LHCN-M2 (cell line): ENCODE data around the gene CEACAM5. TPM values are rescaled to one million over a fixed set of nuclear protein-coding genes. Genes with fewer than 3 reads are reported as not detected.
"Not testable (repeated sequence)": the region's sequence is repeated elsewhere in the genome, so short reads cannot be mapped to it uniquely, and the experiment has no call there.

Experiments
- DNase-seq: peaks from one replicate; pipeline ENCODE4 v3.0.0-alpha.2; 2012; ENCODE audit warnings: low read depth
- total RNA-seq: library from RNA; depleted of rRNA; stranded (reverse); fragments of >200 nt; gene quantifications from 2 replicates; pipeline ENCODE4 v1.2.3, GENCODE V29; 2014

The CEACAM5 gene
- total RNA-seq, 1 experiment from 2014 or later: not detected

DNA sequence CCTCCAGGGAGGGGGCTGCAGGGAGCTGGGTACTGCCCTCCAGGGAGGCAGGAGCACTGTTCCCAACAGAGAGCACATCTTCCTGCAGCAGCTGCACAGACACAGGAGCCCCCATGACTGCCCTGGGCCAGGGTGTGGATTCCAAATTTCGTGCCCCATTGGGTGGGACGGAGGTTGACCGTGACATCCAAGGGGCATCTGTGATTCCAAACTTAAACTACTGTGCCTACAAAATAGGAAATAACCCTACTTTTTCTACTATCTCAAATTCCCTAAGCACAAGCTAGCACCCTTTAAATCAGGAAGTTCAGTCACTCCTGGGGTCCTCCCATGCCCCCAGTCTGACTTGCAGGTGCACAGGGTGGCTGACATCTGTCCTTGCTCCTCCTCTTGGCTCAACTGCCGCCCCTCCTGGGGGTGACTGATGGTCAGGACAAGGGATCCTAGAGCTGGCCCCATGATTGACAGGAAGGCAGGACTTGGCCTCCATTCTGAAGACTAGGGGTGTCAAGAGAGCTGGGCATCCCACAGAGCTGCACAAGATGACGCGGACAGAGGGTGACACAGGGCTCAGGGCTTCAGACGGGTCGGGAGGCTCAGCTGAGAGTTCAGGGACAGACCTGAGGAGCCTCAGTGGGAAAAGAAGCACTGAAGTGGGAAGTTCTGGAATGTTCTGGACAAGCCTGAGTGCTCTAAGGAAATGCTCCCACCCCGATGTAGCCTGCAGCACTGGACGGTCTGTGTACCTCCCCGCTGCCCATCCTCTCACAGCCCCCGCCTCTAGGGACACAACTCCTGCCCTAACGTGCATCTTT, 7.8 kb upstream of the CEACAM5 start:
- no peak for DNase-seq

DNA sequence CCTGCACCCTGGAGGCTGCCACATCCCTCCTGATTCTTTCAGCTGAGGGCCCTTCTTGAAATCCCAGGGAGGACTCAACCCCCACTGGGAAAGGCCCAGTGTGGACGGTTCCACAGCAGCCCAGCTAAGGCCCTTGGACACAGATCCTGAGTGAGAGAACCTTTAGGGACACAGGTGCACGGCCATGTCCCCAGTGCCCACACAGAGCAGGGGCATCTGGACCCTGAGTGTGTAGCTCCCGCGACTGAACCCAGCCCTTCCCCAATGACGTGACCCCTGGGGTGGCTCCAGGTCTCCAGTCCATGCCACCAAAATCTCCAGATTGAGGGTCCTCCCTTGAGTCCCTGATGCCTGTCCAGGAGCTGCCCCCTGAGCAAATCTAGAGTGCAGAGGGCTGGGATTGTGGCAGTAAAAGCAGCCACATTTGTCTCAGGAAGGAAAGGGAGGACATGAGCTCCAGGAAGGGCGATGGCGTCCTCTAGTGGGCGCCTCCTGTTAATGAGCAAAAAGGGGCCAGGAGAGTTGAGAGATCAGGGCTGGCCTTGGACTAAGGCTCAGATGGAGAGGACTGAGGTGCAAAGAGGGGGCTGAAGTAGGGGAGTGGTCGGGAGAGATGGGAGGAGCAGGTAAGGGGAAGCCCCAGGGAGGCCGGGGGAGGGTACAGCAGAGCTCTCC, 6.9 kb upstream of the CEACAM5 start:
- DNase-seq: no peak

DNA sequence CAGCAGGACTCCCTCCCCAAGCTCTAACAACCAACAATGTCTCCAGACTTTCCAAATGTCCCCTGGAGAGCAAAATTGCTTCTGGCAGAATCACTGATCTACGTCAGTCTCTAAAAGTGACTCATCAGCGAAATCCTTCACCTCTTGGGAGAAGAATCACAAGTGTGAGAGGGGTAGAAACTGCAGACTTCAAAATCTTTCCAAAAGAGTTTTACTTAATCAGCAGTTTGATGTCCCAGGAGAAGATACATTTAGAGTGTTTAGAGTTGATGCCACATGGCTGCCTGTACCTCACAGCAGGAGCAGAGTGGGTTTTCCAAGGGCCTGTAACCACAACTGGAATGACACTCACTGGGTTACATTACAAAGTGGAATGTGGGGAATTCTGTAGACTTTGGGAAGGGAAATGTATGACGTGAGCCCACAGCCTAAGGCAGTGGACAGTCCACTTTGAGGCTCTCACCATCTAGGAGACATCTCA, 6.2 kb upstream of the CEACAM5 start:
- DNase-seq: peak; percentile 24

DNA sequence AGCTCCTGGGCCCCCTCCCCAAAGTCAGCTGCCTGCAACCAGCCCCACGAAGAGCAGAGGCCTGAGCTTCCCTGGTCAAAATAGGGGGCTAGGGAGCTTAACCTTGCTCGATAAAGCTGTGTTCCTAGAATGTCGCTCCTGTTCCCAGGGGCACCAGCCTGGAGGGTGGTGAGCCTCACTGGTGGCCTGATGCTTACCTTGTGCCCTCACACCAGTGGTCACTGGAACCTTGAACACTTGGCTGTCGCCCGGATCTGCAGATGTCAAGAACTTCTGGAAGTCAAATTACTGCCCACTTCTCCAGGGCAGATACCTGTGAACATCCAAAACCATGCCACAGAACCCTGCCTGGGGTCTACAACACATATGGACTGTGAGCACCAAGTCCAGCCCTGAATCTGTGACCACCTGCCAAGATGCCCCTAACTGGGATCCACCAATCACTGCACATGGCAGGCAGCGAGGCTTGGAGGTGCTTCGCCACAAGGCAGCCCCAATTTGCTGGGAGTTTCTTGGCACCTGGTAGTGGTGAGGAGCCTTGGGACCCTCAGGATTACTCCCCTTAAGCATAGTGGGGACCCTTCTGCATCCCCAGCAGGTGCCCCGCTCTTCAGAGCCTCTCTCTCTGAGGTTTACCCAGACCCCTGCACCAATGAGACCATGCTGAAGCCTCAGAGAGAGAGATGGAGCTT, 4.7 kb upstream of the CEACAM5 start:
- no peak for DNase-seq

DNA sequence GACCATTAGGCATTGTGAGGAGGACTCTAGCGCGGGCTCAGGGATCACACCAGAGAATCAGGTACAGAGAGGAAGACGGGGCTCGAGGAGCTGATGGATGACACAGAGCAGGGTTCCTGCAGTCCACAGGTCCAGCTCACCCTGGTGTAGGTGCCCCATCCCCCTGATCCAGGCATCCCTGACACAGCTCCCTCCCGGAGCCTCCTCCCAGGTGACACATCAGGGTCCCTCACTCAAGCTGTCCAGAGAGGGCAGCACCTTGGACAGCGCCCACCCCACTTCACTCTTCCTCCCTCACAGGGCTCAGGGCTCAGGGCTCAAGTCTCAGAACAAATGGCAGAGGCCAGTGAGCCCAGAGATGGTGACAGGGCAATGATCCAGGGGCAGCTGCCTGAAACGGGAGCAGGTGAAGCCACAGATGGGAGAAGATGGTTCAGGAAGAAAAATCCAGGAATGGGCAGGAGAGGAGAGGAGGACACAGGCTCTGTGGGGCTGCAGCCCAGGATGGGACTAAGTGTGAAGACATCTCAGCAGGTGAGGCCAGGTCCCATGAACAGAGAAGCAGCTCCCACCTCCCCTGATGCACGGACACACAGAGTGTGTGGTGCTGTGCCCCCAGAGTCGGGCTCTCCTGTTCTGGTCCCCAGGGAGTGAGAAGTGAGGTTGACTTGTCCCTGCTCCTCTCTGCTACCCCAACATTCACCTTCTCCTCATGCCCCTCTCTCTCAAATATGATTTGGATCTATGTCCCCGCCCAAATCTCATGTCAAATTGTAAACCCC, 2.8 kb upstream of the CEACAM5 start:
- DNase-seq: peak; percentile 4

DNA sequence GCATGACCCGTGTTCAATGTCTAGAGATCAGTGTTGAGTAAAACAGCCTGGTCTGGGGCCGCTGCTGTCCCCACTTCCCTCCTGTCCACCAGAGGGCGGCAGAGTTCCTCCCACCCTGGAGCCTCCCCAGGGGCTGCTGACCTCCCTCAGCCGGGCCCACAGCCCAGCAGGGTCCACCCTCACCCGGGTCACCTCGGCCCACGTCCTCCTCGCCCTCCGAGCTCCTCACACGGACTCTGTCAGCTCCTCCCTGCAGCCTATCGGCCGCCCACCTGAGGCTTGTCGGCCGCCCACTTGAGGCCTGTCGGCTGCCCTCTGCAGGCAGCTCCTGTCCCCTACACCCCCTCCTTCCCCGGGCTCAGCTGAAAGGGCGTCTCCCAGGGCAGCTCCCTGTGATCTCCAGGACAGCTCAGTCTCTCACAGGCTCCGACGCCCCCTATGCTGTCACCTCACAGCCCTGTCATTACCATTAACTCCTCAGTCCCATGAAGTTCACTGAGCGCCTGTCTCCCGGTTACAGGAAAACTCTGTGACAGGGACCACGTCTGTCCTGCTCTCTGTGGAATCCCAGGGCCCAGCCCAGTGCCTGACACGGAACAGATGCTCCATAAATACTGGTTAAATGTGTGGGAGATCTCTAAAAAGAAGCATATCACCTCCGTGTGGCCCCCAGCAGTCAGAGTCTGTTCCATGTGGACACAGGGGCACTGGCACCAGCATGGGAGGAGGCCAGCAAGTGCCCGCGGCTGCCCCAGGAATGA, 1.5 kb upstream of the CEACAM5 start:
- DNase-seq: peak; percentile 11

DNA sequence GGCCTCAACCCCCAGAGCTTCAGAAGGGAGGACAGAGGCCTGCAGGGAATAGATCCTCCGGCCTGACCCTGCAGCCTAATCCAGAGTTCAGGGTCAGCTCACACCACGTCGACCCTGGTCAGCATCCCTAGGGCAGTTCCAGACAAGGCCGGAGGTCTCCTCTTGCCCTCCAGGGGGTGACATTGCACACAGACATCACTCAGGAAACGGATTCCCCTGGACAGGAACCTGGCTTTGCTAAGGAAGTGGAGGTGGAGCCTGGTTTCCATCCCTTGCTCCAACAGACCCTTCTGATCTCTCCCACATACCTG, 969 bp upstream of the CEACAM5 start:
- DNase-seq: no peak

DNA sequence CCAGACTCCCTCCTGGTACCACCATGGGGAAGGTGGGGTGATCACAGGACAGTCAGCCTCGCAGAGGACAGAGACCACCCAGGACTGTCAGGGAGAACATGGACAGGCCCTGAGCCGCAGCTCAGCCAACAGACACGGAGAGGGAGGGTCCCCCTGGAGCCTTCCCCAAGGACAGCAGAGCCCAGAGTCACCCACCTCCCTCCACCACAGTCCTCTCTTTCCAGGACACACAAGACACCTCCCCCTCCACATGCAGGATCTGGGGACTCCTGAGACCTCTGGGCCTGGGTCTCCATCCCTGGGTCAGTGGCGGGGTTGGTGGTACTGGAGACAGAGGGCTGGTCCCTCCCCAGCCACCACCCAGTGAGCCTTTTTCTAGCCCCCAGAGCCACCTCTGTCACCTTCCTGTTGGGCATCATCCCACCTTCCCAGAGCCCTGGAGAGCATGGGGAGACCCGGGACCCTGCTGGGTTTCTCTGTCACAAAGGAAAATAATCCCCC, 505 bp upstream of the CEACAM5 start:
- no peak for DNase-seq

DNA sequence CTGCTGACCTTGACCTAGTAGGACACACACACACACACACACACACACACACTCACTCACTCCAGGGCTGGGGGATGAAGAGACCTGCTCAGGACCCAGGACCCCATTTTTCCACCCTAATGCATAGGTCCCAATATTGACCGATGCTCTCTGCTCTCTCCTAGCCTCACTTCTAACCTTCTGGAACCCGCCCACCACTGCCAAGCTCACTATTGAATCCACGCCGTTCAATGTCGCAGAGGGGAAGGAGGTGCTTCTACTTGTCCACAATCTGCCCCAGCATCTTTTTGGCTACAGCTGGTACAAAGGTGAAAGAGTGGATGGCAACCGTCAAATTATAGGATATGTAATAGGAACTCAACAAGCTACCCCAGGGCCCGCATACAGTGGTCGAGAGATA, 1.1 kb downstream of the CEACAM5 start:
- DNase-seq: not testable (repeated sequence)

DNA sequence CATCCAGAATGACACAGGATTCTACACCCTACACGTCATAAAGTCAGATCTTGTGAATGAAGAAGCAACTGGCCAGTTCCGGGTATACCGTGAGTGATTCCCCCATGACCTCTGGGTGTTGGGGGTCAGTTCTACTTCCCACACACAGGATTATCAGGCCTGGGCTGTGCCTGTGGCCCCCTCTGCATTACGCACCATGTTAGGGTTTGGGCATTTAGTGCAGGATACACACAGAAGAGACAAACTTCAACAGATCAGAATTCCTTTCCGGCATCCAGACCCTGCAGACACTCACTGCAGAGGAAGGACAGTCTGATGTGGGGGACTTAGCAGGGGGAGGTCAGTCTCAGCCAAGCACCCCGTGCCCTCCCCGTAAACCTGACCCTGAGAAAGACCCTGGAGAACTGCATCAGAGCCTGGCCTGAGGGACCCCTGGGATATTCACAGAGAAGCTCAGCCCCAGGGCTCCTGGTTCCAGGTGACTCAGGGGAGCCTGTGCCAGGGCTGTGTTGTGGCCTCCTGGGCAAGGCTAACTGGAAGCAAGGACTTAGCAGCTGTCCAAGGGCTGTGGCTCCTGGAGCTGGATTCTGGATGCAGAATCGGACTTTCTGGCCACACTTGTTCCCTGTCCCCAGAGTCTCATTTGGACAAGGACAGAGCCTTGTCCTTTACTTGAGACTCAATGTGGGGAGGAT, 1.7 kb downstream of the CEACAM5 start:
- DNase-seq: no peak

DNA sequence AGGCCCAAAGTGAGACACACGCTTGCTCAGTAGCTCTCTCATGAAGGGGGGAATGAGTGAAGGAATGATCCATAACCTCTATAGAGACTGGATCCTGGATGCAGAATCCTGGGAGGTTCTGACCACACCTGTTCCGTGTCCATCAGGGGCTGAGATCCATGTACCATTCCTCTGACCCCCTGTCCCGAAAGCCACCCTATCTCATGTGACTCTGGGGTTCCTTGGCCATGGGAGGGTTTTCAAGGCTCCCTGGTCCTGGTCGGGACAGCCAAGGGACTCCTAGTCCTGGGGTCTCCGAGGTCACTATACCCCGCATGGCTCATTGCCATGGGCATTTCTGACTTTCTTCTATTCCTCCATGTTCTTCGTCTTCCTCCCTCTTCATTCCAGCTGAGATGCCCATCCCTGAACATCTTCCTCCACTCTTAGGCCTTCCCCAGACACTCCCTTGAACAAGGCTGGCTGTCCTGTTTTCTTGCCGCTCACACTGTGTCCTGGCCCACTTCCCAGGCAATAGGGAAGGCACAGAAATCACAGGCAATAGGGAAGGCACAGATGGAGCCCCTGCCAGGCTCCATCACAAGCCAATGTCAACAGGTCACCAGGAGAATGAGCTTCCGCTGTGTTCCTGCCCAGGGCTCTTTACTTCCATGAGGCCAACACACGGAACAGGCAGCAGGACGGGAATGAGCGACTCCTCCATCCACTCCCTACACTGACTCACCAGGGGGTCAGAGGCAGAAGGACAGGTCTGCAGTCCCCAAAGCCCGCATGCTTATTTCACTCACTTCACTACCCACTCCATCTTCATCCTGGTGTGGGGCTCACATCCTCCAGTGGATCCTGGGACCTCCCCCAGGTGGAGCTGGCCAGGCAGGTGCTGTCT, 3.2 kb downstream of the CEACAM5 start:
- no peak for DNase-seq

DNA sequence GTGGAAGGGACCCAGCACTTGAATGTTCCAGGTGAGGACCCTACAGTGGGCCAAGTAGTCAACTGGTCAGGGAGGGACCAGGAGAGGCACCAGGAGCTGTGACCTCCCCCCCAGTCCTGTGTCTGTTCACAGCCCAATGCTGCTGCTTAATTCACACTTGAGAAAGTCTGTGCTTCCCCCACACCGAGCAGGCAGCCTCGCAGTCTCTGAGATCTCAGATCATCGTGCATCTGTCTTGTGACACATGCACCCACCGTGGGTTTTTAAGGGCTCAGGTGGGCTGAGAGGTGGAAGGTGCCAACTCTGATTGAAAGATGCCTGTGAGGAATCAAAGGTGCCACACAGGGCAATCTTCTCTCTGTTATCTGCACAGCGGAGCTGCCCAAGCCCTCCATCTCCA, 6.2 kb downstream of the CEACAM5 start:
- DNase-seq: no peak

DNA sequence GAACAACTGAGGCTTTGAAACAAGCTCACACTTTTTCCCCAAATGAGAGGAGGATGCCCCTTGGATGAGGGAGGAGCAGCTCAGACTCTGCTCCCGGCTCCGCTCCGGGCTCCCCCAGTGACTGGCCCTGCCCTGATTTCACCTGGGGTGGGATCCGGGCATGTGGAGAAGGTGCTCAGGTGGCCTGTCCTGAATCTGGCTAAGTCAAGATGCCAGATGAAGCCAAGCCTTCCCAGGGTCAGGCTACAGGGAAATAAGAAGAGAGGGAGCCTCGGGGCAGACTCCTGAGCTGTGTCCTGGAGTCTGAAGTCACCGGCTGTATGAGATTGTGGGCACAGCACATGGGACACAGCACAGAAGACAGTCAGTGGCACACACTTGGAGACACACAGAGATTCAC, 10.3 kb downstream of the CEACAM5 start:
- no peak for DNase-seq

DNA sequence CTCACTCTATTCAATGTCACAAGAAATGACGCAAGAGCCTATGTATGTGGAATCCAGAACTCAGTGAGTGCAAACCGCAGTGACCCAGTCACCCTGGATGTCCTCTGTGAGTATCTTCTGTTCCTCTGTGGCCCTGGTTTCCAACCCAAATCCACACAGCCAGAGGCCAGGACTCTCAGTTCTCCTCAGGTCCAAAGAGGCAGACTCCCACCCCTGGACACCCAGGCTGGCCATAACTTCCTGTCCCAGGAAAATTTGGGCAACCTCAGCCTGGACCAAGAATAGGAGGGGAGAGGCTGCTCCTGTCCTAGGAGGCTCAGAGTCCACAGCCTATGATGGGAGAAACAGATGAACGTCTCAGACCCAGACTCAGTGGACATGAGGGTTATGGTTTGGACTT, 11.7 kb downstream of the CEACAM5 start:
- DNase-seq: no peak

DNA sequence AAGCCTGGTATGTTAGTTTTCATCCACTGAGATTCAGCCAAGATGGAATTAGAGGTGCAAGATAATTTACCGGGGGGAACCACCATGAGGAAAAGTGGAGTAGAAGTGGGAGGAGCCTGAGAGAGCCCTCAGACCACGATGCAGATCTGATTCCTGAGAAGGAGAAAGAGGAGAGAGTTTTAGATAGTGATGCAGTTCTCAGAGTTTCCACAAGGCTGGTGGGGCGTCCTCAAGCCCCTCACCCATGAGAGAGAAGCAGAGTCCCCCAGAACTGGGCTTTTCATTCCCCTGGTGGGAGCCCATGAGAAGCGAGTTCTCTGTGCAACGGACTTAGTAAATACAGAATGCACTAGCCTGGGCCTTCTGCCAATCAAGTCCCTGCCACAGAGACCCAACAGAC, 18.1 kb downstream of the CEACAM5 start:
- no peak for DNase-seq

DNA sequence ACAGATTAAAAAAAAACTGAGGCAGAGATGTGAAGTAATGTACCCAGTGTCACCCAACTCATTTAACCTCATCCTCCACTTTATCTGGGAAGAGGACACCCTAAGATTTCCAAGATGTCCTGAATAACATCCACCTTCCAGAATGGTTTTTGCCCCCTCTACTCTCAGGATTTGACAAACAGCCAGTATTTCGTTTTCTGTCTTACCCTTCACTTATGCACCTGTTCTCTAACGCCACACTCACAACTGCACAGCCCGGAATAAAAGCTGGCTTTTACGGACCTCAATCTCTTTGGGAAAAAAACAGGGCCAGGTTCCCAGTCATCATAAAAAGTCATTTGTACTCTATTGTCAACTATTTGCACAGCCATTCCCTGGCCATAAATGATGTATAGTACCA, 25.7 kb downstream of the CEACAM5 start:
- DNase-seq: no peak

DNA sequence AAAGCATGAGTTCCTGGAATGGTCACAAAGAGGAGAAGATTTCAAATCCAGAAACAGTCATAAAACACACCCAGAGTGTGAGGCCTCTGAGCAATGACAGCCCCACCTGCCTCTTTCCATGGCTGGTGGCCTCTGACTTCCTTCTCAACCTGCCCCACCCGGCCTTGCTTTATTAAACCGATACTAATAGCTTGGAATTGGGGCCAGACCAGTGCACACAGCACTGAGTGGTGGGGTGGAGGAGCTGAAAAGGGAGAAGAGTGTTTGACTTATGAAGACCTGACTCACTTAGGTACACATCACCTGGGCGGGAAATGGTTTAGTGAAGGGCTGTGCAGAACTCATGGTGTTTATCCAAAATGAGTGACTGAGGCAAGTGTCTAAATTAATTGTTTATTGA, 26.2 kb downstream of the CEACAM5 start:
- no peak for DNase-seq

DNA sequence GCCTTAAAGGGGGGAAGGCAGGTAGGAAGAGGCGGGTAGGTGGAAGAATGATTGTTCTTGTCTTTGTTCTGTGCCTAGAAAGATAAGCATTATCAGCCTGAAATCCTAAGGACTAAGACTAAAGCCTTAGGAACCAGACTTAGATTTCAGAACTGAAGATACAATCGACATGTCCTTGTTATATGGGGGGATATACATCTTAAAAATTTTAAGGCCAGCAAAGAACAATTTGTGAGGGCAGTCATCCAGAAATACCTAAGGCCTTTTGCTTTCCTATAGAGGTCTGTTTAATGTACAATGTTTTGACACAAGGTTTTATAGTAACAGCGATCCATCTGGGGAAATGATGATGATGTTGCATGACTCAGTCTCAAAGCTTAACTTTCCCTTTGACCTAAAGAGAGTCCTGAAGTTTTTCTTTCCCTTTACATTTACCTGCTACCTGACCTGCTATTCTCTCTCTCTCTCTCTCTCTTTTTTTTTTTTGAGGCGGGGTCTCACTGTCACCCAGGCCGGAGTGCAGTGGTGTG, 26.7 kb downstream of the CEACAM5 start:
- no peak for DNase-seq

DNA sequence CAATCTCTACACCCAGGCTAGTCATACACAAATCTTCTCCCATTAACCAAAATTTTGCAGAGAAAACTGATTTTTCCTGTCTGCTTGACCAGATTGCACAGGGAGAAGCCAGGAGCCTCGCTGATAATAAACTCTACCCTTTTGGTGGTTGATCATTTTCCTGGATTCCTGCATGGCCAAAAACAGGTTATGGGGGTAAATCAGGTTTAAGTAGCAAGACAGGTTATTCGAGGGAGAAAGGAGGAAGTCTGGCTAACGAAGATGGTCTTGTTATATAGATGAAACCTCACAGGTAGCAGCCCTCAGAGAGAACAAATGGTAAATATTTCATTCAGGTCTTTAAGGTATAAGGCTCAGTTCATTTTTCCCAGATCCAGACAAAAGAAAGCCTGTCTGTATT, 30.9 kb downstream of the CEACAM5 start:
- DNase-seq: no peak
